ENCODE data around the gene RUVBL2. TPM values are rescaled to one million over a fixed set of nuclear protein-coding genes. Genes with fewer than 3 reads are reported as not detected.

Gene RUVBL2
- total and polyA plus RNA-seq, 2 of the 4 experiments (the other 2 are of a cell fraction): 196 to 391 TPM

- H4K91ac ChIP-seq (ENCODE audit: insufficient read depth, low read depth, low read length): peak overlapping the region; percentile 45; the same call in 1 of the 2 replicates
- H2AK9ac ChIP-seq (replicated peaks; ENCODE audit: low read depth, low read length, poor library complexity): peak overlapping the region; percentile 95
- H3K36me3 ChIP-seq (ENCODE audit: control insufficient read depth, insufficient read depth, low read length): peaks cover 8% of the 10 kb centered on the region; the same call in 1 of the 2 replicates
- no peak overlapping the region for H3K18ac ChIP-seq (ENCODE audit: low read depth, low read length)
- BruUV-seq (replicated peaks): no TSS peak
- peak overlapping the region; percentile 68 for H3K56ac ChIP-seq (ENCODE audit: extremely low read depth, insufficient read depth, low read length)
- no peak overlapping the region; the same call in 1 of the 2 replicates for H4K5ac ChIP-seq (ENCODE audit: low read depth, low read length)
- H3K79me1 ChIP-seq (ENCODE audit: low read depth in 1 of 2, low read length in 2 of 2): peaks cover 11 to 72% of the 10 kb centered on the region in 2 experiments
- CTCF ChIA-PET: interaction anchor here (0.6 to 1.7 kb wide), 7 partner anchors 15 to 199 kb away, joined by 3 to 6 read pairs (median 3); no protein-coding TSS in a partner anchor
- in situ Hi-C loops (cut with MboI; ENCODE audit: low sequenced_read_pairs) (no loop called here), intact Hi-C loops (cut with micrococcal nuclease) (loop anchor here (5.0 to 10.0 kb wide), 3 partner anchors 63 to 211 kb away; partner anchors contain the start of genes CGB7 and KCNA7), dilution Hi-C loops (cut with HindIII; ENCODE audit: low sequenced_read_pairs, unreplicated experiment) (no loop called here)
- POLR2A ChIA-PET (ENCODE audit: unreplicated experiment): no interaction called here
- DNase-seq (no peak), ATAC-seq (ENCODE audit: low read depth) (no peak)
- H2BK120ac ChIP-seq (ENCODE audit: low read depth, low read length): no peak overlapping the region
- H2BK20ac ChIP-seq (ENCODE audit: low read depth, low read length): no peak overlapping the region
- H3K23ac ChIP-seq (ENCODE audit: low read depth, low read length): peak overlapping the region; percentile 63
- H2AK5ac ChIP-seq (ENCODE audit: low read depth, low read length): peak overlapping the region; percentile 81
- TF ChIP-seq MAFK (IDR thresholded peaks at IDR 0.05; ENCODE audit: low read depth, low read length): no peak
- no peak for TF ChIP-seq BHLHE40 (IDR thresholded peaks at IDR 0.05; ENCODE audit: low read depth, low read length)
- no peak for TF ChIP-seq CEBPB (IDR thresholded peaks at IDR 0.05; ENCODE audit: low read depth, low read length)
- no peak for TF ChIP-seq RFX5 (IDR thresholded peaks at IDR 0.05; ENCODE audit: low read depth, low read length)
- TF ChIP-seq, protein P1, sequence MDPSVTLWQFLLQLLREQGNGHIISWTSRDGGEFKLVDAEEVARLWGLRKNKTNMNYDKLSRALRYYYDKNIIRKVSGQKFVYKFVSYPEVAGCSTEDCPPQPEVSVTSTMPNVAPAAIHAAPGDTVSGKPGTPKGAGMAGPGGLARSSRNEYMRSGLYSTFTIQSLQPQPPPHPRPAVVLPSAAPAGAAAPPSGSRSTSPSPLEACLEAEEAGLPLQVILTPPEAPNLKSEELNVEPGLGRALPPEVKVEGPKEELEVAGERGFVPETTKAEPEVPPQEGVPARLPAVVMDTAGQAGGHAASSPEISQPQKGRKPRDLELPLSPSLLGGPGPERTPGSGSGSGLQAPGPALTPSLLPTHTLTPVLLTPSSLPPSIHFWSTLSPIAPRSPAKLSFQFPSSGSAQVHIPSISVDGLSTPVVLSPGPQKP (IDR thresholded peaks at IDR 0.05; ENCODE audit: borderline replicate concordance, low read depth, low read length): no peak
- no peak for TF ChIP-seq MXI1 (IDR thresholded peaks at IDR 0.05; ENCODE audit: borderline replicate concordance, low read depth, low read length)
- no peak for TF ChIP-seq MAZ (IDR thresholded peaks at IDR 0.05; ENCODE audit: borderline replicate concordance, low read depth, low read length)
- no peak for TF ChIP-seq FOS (IDR thresholded peaks at IDR 0.05; ENCODE audit: low read depth, low read length)
- peak overlapping the region; percentile 88 for H2AFZ ChIP-seq (replicated peaks; ENCODE audit: low read length, poor library complexity)
- H3K14ac ChIP-seq (replicated peaks; ENCODE audit: low read depth, low read length): 0 out of 2 replicates have a peak overlapping the region, but pooled peaks have one; percentile 29
- no peak overlapping the region; the same call in 2 of the 3 replicates for H2BK15ac ChIP-seq (ENCODE audit: low read depth, low read length)
- peak overlapping the region; percentile 62 for H3K4me3 ChIP-seq (ENCODE audit: insufficient read depth, low read depth, low read length)
- H3K27me3 ChIP-seq (ENCODE audit: control insufficient read depth, insufficient read depth, low read length): no peaks in the 10 kb centered on the region
- H3K9ac ChIP-seq (ENCODE audit: low read depth, low read length): peak overlapping the region; percentile 65
- H3K4me1 ChIP-seq (ENCODE audit: control insufficient read depth, insufficient read depth, low read length): peaks cover 12% of the 10 kb centered on the region
- H3K4ac ChIP-seq (ENCODE audit: low read depth, low read length): peak overlapping the region; percentile 11
- no CpG with 5 or more reads among the region's 13 CpGs for WGBS, 2 experiments (ENCODE audit: extremely low coverage in 2 of 2, insufficient read length in 1 of 2)
- peak overlapping the region; percentile 98 for H3K4me2 ChIP-seq (ENCODE audit: low read depth, low read length)
- H3K9me3 ChIP-seq (ENCODE audit: control insufficient read depth, insufficient read depth, low read length): no peaks in the 10 kb centered on the region
- peak overlapping the region; percentile 40 for H2BK5ac ChIP-seq (ENCODE audit: low read depth, low read length, poor library complexity, severe bottlenecking)
- 0 out of 2 replicates have a peak, but pooled peaks cover 3% of the 10 kb centered on the region for H3K9me1 ChIP-seq (ENCODE audit: insufficient read depth, low read length)
- peak overlapping the region; percentile 37 to 72 for H4K8ac ChIP-seq (ENCODE audit: low read depth in 2 of 2, low read length in 2 of 2)
- peak overlapping the region; percentile 53 for H3K27ac ChIP-seq (ENCODE audit: insufficient read depth, low read length)
- H4K20me1 ChIP-seq (ENCODE audit: insufficient read depth, low read length): peaks cover 27% of the 10 kb centered on the region
Measured at GRCh38 chr19:48994035-48994386, 324 bp downstream of the RUVBL2 start.

Measured in IMR-90 (cell line).